Stimulated activated CD4-positive, alpha-beta T cell treated with anti-CD3 and anti-CD28 coated beads, TNF-alpha, amount 100 ng/mL, for 48 hours (primary cell): ENCODE data around the gene ARHGAP42.
"Not testable (repeated sequence)": the region's sequence is repeated elsewhere in the genome, so short reads cannot be mapped to it uniquely, and the experiment has no call there.

Experiments used
- DNase-seq, 3 donors: peaks; one replicate each; pipeline ENCODE4 v3.0.0-alpha.2; 2020; ENCODE audit warnings: low read depth in 3 of 3

ARHGAP42 gene

DNA sequence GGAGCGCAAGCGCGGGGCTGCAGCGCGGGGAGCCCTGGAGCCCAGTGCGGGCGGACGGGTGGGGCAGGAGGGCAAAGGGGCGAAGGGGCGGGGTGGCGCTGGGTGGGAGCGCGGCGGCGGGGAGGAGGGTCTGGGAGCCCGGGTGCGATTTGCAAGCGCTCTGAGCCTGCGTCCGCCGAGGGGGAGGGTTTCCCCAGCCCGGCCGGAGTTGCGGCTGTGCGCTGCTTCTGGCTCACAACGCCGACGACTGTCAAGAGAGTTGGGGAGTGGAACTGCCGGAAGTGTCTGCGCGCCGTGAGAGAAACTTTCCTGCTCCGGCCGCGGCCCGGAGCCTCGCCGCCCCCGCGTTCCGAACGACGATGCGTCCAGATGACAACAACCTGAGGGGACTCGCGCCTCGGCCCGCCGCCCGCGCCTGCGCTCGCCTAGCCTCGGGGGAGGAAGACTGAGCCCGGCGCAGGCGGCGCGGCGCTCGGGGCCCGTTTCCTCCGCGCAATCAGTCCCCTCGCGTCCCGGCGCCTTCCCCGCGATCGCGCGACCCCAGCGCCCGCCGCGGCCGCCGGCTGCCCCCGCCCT, at the start of gene ARHGAP42:
ARHGAP42 (plus strand) TSS at position 235 of the 576 bp plus-strand sequence. CDS start 391 bp downstream, outside the sequence.
- DNase-seq, result peak in 2 of 3 donors; percentile 1 to 4

- DNase-seq, result no peak
Measured at GRCh38 chr11:100637706-100638105, 49.4 kb upstream of the ARHGAP42 start.

DNA sequence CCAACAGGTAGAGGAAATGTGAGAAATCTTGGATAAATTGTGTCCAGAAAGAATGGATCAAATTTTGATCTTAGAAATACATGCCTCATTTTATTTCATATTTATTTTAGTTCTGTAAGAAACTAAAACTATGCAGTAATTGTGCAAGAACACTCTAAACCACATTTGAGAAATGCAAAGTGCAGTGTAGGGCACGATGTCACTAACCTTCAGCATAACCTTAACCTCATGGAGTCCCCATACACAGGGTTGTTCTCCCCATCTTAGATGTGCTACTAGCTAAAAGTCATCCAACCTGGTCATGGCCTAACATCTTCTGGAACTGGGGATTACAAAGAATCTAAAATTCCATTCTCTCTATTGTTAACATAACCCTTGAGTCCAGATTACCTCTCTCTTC, 48.4 kb upstream of the ARHGAP42 start:
- no peak for DNase-seq

DNA sequence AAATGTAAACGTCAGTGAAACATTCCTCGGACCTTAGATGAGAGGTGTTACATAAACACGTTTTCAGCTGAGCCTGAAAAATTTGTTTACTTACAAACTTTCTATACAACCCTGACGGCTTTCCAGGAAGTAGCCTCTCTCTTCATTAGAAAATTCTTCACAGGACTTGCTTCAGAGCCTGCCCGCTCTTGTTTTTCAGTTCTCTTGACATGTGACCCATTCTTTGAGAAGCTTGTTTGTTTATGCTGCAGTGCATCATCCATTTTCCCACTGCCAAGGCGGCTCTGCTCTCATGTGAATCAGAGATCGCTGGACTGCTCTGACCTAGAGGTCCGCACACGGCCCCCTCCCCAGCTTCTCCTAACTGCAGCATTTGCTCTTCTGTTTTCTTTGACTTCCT, 47.9 kb upstream of the ARHGAP42 start:
- DNase-seq, result no peak

- DNase-seq, result no peak
Measured at GRCh38 chr11:100640071-100640470, 47.0 kb upstream of the ARHGAP42 start.

DNA sequence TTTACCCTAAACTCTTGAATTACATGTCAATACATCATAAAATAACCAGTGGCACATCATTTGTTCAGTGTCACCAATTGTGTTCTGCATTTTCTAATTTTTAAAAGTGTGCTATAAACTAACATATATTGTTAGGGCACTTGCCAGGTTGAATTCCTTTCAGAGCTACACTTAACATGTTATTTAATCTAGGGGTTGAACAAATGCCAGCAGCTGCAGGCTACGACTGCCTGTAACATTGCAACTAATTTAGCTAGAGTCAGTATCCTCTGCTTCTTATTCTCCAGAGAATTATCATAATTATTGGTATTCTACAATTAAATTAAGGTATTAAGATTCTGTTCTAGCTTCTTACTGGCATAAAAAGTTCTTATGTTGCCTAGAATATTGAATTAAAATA, 46.4 kb upstream of the ARHGAP42 start:
- DNase-seq, result no peak

DNA sequence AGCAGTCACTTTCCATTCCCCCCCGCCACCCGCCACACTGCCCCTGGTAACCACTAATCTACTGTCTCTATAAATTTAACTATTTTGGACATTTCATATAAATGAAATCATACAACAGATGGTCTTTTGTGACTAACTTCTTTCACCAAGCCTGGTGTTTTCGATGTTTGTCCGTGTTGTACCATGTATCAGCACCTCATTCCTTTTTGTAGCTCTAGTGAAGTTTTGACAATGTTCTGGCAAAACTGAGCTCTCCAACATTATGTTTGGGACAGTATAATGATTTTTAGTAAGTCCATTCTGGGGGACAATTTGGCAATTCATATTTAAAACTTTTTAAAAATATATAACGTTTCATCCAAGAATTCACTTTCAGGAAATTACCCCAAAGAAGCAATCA, 45.6 kb upstream of the ARHGAP42 start:
- no peak for DNase-seq

GRCh38 chr11:100646545-100646944, 40.5 kb upstream of the ARHGAP42 start:
- DNase-seq, result no peak

DNA sequence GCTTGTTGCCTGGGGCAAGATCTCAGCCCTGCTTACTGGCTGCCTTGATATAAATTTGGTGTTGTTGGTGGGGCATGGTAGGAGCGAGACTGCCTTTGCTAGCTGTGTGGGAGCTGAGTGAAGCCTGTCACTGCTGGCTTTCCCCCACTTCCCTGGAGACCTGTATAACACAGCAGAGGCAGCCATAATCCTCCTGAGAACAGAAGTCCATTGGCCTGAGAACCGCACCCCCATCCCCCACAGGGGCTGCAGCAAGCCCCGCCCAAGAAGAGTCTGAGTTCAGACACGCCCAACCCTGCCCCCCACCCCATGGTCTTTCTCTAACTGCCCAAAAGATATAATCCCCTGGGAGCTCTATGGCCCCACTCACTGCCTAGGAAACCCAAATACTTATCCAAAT, 39.2 kb upstream of the ARHGAP42 start:
- no peak for DNase-seq

- DNase-seq, result no peak
Measured at GRCh38 chr11:100663583-100663982, 23.5 kb upstream of the ARHGAP42 start.

DNA sequence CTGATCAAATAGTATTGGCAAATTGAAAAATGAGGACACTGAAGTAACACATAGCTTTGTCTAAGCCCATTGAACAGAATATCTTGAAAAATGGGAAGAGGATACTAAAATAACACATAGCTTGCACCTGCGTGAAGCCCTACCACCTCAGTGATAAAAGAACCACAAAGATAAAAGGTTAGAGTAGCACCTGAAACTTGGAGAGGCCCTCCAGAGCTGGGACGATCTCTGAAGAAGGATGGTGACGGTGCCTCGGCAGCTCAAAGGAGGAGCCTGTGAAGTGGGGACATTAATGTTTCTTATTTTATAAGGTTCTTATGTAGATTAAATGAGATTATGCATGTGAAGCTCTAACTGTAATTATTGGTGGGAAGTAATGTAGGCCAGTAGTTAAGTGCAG, 23.1 kb upstream of the ARHGAP42 start:
- DNase-seq, result no peak

- not testable (repeated sequence) for DNase-seq
Measured at GRCh38 chr11:100666816-100667215, 20.3 kb upstream of the ARHGAP42 start.

- no peak for DNase-seq
Measured at GRCh38 chr11:100667449-100667848, 19.6 kb upstream of the ARHGAP42 start.

DNA sequence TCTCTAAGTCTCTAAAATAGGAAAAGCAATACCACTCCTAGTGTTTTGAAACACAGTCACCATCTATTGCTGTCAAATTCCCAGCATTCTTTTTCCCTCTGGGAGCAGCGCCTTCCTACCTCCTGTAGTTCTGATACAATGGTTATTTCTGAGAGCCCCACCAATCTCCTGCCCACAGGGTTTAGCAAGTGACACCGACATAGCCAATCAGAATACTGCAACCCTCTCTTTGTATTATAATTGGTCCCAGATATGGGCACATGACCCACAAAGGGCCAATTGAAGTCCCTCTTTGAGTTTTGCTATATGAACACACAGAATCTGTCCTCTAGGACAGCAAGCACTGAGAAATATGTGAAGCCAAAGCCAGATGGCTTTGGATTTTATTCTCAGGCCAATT, 16.9 kb upstream of the ARHGAP42 start:
- DNase-seq, result no peak

DNA sequence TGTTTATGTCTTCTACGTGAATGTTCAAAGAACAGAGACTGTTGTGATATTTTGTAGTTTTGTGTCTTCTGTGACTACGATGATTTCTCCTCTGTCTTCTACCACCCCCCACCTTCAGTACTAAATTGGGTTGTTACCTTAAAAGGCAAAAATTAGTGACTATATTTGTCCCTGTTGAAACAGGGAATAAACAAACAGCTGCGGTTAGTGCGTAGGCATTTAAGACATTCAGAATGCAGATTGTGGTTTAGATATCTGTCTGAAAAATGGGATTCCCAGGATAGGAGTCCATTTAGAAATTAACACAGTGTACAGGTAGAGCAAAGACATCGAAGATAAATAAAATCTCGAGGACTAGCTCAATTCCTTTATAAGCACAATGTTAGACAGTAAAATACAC, 15.6 kb upstream of the ARHGAP42 start:
- DNase-seq, result no peak

- no peak for DNase-seq
Measured at GRCh38 chr11:100672498-100673033, 14.5 kb upstream of the ARHGAP42 start.

- no peak for DNase-seq
Measured at GRCh38 chr11:100673063-100673462, 14.0 kb upstream of the ARHGAP42 start.

DNA sequence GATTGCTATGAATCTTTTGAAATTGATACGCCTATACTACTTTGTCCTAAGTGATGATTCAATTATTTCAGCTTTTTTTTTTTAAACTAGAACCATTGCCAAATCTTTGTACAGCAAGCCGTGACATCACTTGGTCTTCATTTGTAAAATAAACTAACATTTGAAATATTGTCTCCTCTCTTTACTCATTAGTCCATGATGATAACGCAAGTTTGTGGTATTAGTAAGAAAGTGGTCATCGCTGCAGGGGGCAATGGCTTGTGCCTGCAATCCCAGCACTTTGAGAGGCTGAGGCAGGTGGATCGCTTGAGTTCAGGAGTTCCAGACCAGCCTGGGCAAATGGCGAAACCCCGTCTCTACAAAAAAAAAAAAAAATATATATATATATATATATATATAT, 12.9 kb upstream of the ARHGAP42 start:
- DNase-seq, result no peak

DNA sequence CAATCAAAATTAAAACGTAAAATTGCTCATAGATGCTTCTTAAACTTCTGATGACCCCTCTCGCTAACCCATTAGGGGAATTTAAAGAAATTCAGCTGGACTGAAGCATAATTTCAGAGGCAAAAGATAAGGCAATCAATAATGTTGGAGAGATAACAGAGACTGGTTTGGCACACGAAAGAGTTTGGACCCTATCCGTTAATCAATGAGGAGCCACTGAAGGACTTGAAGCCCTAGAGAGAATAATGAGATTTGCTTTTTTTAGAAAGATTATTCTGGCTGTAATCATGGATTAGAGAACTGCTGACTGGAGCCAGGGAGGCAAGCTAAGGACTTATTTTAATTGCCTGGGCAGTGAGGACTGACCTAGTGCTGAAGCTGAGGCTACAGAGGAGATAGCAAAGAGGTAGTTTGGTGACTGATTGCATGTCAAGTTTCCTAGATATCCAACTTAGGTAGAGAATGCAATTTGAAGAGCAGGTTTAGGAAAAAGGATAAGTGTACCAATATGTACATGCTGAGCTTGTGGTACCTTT, 11.9 kb upstream of the ARHGAP42 start:
- no peak for DNase-seq

DNA sequence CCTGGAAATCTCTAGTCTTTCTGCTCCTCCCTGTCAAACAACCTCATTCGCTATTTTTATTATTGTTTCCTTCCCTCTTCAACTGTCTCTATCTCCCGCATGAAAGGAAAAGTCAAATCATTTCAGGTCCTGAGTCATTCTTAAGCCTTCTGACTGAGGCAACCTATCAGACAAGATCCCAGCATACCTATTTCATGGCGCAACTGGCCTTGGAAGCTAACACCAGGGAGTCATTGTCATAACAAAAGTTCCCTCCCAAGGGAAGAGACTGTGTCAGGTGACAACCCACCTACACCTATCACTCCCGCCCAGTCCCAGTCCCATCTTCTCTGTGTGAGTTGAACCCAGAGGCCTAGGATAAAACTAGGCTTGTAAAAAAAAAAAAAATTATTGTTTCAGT, 10.2 kb upstream of the ARHGAP42 start:
- no peak for DNase-seq

GRCh38 chr11:100677796-100678195, 9.3 kb upstream of the ARHGAP42 start:
- no peak for DNase-seq

DNA sequence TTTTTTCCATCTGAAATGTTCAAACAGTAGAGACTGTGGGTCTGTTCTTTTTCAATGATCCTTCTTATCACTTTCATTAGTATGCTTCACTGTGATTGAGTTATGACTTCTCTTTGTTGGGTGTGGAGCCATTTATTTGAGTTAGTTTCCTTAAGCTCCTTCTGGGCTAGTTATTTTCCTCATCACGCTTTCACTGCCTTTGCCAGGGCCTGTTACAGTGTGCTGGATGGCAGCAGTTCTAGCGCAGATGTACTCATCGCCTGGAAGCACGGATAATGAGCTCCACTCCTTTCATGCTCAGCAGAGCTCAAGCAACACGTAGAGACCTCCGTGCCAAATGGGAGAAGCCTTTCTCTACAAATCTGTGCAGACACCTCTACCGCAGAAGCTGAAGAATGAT, 7.0 kb upstream of the ARHGAP42 start:
- no peak for DNase-seq

- no peak for DNase-seq
Measured at GRCh38 chr11:100681064-100681502, 6.0 kb upstream of the ARHGAP42 start.
